WTC11 (cell line): Measurements from ENCODE around the gene B4GALNT1.
"Not testable (repeated sequence)": the region's sequence is repeated elsewhere in the genome, so short reads cannot be mapped to it uniquely, and the experiment has no call there.

Experiments used
- ARID4B ChIP-seq: sonication (generic); formaldehyde crosslinking; IDR thresholded peaks from 2 replicates; pipeline ENCODE4 v1.8.0; 2023; ENCODE audit warnings: missing genetic modification reagents, mild to moderate bottlenecking, borderline replicate concordance
- CREB1 ChIP-seq: sonication (generic); formaldehyde crosslinking; IDR thresholded peaks from 2 replicates; pipeline ENCODE4 v1.8.0; 2023; ENCODE audit warnings: mild to moderate bottlenecking, missing genetic modification reagents
- CTCF ChIP-seq: fragments of 200-600 bp; IDR thresholded peaks from 2 replicates; pipeline ENCODE4 v1.8.0; 2022; ENCODE audit warnings: antibody characterized with exemption
- ELF4 ChIP-seq: sonication (generic); formaldehyde crosslinking; IDR thresholded peaks from 2 replicates; pipeline ENCODE4 v1.8.1; 2022; ENCODE audit warnings: low read depth, mild to moderate bottlenecking, moderate library complexity, missing genetic modification reagents
- FOXJ3 ChIP-seq: sonication (generic); formaldehyde crosslinking; IDR thresholded peaks from 2 replicates; pipeline ENCODE4 v1.9.0; 2021; ENCODE audit warnings: missing genetic modification reagents, mild to moderate bottlenecking, borderline replicate concordance
- GABPB1 ChIP-seq: sonication (generic); formaldehyde crosslinking; IDR thresholded peaks from 2 replicates; pipeline ENCODE4 v1.8.1; 2023; ENCODE audit warnings: mild to moderate bottlenecking, missing genetic modification reagents
- HMGXB4 ChIP-seq: sonication (generic); formaldehyde crosslinking; IDR thresholded peaks from 2 replicates; pipeline ENCODE4 v1.8.1; 2023; ENCODE audit warnings: mild to moderate bottlenecking, moderate library complexity, missing genetic modification reagents
- IRF1 ChIP-seq: sonication (generic); formaldehyde crosslinking; IDR thresholded peaks from 2 replicates; pipeline ENCODE4 v1.8.0; 2023; ENCODE audit warnings: missing genetic modification reagents
- KAT7 ChIP-seq: sonication (generic); formaldehyde crosslinking; IDR thresholded peaks from 2 replicates; pipeline ENCODE4 v1.8.1; 2023; ENCODE audit warnings: missing genetic modification reagents, mild to moderate bottlenecking, borderline replicate concordance
- MAX ChIP-seq: sonication (generic); formaldehyde crosslinking; IDR thresholded peaks from 2 replicates; pipeline ENCODE4 v1.8.0; 2022; ENCODE audit warnings: mild to moderate bottlenecking, missing genetic modification reagents
- NFYB ChIP-seq: sonication (generic); formaldehyde crosslinking; conservative IDR thresholded peaks from 2 replicates; pipeline ENCODE4 v1.8.0; 2022; ENCODE audit warnings: low read depth, missing genetic modification reagents
- SP1 ChIP-seq: sonication (generic); formaldehyde crosslinking; conservative IDR thresholded peaks from 2 replicates; pipeline ENCODE4 v1.8.1; 2022; ENCODE audit warnings: missing genetic modification reagents
- ZNF232 ChIP-seq: sonication (generic); formaldehyde crosslinking; IDR thresholded peaks from 2 replicates; pipeline ENCODE4 v1.8.0; 2022; ENCODE audit warnings: mild to moderate bottlenecking, missing genetic modification reagents
- ZNF416 ChIP-seq: fragments of 250-450 bp; sonication (Bioruptor Pico); IDR thresholded peaks from 2 replicates; pipeline ENCODE4 v1.9.0; 2021; ENCODE audit warnings: mild to moderate bottlenecking, inconsistent platforms

GRCh38 chr12:57588951-57589610, 43.9 kb downstream of the B4GALNT1 start:
- TF ChIP-seq CTCF; NFYB; CREB1 (CRISPR knock-in tag); ZNF416 (CRISPR knock-in tag); GABPB1 (CRISPR knock-in tag); ELF4; IRF1 (CRISPR knock-in tag); MAX (CRISPR knock-in tag); KAT7 (CRISPR knock-in tag); ARID4B; HMGXB4; ZNF232 (CRISPR knock-in tag); FOXJ3 (CRISPR knock-in tag); SP1 (CRISPR knock-in tag): not testable (repeated sequence)
